NCI-H2196 (cell line): Measurements from ENCODE around the gene CSNK1A1L.
"Not testable (repeated sequence)": the region's sequence is repeated elsewhere in the genome, so short reads cannot be mapped to it uniquely, and the experiment has no call there.

Experiments
- DNase-seq: peaks from one replicate; lab custom pipeline; 2025; ENCODE audit not compliant: unreplicated experiment; lab: John Stamatoyannopoulos, UW

Gene CSNK1A1L

GRCh38 chr13:37059848-37060192, 45.6 kb downstream of the CSNK1A1L start:
- DNase-seq, result no peak

- peak; percentile 67 for DNase-seq
Observed at GRCh38 chr13:37058910-37059847, 46.3 kb downstream of the CSNK1A1L start, which contains the start of gene SUPT20H. Gene SUPT20H (minus strand): TSS chr13:37059688. CDS start chr13:37051490, 8,198 bp downstream.

GRCh38 chr13:37056228-37056627, 49.2 kb downstream of the CSNK1A1L start:
- DNase-seq, result not testable (repeated sequence)
